HL-60 (cell line): ENCODE data around the gene GID8.

Source experiments
- CTCF ChIP-seq: IDR thresholded peaks from one replicate; pipeline ENCODE4 v1.5.1; 2011; ENCODE audit warnings: low read length, control low read depth, inconsistent platforms; ENCODE audit not compliant: insufficient read depth
- POLR2AphosphoS5 ChIP-seq: IDR thresholded peaks from 2 replicates; pipeline ENCODE4 v1.6.1; 2012; ENCODE audit warnings: low read depth

GRCh38 chr20:62961799-62962198 lies 23.9 kb downstream of the GID8 start:
- no peak for TF ChIP-seq CTCF
- no peak for TF ChIP-seq POLR2AphosphoS5
